HG03378 (cell line): ENCODE measurements around the gene FRAT2.

Source experiments
- ATAC-seq: cut with Tn5 transposase; IDR thresholded peaks from one replicate; pipeline ENCODE4 v1.9.1; 2021; ENCODE audit warnings: mild to moderate bottlenecking, moderate library complexity; ENCODE audit not compliant: unreplicated experiment

The FRAT2 gene, protein sequence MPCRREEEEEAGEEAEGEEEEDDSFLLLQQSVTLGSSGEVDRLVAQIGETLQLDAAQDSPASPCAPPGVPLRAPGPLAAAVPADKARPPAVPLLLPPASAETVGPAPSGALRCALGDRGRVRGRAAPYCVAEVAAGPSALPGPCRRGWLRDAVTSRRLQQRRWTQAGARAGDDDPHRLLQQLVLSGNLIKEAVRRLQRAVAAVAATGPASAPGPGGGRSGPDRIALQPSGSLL

DNA sequence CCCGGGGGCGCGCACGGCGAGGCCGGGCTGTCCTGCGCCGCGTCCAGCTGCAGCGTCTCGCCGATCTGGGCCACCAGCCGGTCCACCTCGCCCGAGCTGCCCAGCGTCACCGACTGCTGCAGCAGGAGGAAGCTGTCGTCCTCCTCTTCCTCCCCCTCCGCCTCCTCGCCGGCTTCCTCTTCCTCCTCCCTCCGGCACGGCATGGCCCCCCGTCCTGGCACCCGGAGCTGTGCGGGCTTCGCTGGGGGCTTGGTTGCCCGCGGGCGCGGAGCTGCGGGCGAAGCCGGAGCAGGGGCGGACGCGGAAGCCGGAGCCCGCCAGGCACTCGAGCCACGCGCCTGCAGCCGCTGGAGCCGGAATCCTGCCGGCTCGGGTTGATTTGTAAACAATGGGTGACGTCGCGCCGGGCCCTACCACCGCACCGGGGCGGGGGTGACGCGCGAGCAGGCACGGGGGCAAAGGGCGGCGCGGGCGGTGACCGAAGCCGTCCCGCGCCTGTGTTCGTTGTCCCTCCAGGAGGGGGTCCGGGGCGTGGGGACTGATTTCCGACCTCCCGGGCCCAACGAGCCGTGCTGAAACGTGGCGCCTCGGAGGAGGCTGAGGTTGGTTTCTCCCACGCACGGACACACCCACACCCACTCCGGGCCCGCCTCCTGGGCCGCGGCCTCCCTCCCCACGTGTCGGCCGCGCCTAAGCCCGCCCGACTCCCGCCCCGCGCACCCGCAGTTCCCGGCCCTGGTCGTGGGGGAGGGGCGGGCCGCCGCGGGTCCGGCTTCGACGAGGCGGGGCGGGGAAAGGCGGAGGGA lies at the start of gene FRAT2:
Gene FRAT2 (minus strand): TSS at position 360 of the 806 bp plus-strand sequence. CDS start 157 bp downstream, at position 203.
- peak; percentile 68 for ATAC-seq

DNA sequence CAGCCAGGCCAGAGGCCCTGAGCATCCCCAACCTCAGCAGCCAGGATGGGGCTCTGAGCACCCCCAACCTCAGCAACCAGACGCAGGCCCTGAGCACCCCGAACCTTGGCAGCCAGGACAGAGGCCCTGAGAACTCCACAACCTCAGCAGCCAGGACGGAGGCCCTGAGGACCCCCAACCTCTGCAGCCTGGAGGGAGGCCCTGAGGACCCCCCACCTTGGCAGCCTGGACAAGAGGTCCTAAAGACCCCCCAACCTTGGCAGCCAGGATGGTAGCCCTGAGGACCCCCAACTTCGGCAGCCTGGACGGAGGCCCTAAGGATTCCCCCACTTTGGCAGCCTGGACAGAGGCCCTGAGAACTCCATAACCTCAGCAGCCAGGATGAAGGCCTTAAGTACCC lies 49.6 kb upstream of the FRAT2 start:
- no peak for ATAC-seq

DNA sequence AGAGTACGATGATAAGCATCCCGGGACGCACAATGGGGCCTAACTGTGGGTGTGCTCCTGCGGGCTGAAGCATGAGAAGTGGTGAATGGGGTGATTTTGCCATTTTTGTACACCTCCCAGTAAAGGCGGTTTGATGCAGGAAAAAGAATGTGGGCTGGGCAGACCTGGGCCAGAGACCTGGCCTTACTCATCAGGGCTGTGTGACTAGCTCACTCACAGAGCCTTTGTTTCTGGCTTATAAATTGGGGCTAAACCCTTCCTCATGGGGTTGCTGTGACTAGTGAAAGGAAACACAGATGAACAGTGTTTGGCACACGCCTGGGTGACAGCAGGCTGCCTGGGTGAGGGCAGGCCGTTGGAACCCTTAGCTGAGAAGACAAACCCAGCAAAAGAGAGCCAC lies 48.6 kb upstream of the FRAT2 start:
- no peak for ATAC-seq

DNA sequence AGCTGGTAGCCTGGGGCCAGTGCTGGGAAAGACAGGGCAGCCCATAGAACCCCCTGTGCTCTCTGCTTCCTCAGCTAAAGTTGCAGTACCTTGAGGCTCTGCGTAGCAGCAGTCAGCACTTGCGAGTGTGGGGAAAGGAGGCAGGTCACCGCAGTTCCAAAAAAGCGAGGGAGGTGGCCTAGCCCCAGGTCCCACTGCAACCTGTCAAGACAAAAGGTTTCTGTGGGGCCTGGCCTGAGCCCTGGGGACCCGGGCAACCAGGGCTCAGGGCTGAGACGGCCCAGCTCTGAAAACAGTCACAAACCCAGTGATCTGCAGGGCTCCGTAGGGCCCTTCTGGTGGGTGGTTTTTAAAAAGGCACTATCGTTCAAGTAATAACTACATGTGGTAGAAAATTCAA lies 47.1 kb upstream of the FRAT2 start:
- ATAC-seq, result no peak

DNA sequence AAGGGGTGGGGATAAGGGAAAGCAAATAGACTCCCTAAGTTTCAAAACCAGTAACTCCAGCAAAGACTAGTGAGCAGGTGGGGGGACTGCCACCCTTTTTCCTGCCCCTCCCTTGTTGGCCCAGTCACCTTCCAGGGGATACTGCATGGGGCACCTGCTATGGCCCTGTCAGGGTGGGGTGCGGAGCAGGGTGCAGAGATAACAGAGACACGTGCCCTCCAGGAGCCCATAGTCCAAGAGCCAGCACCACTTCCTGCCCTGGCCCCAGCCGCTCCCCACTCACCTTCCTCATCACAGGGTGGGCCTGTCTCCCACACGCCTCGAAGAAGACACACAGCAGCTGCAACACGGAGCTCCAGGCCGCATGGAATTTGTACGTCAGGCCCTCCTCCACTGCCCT lies 46.0 kb upstream of the FRAT2 start:
- ATAC-seq, result no peak

DNA sequence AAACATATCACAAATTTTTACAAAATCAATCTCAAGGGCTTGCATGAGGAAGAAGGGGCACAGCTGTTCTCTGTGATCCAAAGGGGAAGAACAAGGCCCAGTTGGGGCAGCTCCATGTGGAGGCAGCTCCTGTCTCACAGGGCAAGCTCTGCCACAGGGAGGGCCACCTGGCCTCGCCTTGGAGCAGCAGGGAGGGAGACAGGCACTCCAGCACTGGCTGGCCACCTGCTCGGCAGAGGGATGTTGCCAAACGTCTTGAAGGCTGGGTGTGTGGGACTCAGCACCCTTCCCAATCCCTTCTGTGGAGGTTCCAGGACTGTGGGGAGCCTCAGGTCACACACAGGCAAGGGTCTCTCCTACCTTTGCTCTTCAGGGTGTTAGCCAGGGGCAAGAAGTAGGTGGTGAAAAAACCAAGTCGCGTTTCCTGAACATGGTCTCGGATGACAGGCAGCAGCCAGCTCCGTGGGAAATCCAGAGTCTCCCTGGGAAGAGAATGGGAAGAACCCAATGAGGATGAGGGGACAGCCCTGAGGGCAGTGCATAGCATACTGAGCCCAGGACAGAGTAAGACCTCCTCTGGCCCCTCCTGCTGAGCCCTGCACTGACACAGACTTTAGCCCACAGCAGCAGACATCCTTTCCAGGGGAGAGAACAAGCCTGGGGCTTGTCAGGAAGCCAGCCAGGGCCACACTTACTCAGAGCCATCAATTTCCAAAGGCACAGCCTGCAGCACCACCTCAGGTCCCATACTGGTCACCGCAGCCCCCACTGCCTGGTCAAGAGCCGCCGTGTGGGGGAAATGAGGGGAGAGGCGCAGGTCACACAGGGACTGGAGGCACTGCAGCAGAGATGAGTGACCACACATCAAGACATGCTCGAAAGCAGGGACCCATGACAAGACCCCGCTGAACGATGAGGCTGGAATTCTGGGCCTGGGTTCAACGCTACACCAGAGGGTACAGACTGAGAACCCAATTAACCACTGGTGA lies 44.7 kb upstream of the FRAT2 start:
- no peak for ATAC-seq

DNA sequence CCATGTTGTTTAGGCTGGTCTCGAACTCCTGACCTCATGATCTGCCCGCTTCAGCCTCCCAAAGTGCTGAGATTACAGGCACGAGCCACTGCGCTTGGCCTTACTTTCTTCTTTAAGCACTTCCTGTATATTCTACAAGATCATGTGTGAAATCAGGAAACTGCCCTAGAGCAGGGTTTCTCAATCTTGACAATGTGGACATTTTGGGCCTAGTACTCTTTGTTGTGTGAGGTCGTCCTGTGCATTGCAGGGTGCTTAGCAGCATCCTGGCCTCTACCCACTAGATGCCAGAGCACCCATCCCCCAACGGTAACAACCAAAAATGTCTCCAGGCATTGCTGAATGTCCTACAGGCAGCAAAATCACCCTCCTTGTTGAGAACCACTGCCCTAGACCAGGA lies 41.9 kb upstream of the FRAT2 start:
- no peak for ATAC-seq

DNA sequence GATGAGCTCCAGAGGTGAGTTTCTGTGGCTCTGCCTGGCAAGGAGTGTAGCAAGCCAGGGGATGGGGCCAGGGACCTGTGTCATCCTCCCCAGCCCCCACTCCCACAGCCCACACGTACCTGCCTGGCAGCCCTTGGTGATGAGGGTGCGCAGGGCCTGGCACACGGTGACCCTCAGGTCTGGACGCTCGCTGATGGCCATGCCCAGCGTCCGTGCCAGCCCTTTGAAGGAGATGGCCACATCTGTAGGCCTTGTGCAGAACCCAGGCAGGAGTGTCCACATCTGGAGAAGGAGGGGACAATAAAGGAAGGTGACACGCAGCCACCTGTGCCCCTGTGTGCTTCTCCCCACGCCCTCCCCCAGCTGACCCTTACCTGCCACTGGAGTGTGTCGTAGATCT lies 38.9 kb upstream of the FRAT2 start:
- ATAC-seq, result no peak

DNA sequence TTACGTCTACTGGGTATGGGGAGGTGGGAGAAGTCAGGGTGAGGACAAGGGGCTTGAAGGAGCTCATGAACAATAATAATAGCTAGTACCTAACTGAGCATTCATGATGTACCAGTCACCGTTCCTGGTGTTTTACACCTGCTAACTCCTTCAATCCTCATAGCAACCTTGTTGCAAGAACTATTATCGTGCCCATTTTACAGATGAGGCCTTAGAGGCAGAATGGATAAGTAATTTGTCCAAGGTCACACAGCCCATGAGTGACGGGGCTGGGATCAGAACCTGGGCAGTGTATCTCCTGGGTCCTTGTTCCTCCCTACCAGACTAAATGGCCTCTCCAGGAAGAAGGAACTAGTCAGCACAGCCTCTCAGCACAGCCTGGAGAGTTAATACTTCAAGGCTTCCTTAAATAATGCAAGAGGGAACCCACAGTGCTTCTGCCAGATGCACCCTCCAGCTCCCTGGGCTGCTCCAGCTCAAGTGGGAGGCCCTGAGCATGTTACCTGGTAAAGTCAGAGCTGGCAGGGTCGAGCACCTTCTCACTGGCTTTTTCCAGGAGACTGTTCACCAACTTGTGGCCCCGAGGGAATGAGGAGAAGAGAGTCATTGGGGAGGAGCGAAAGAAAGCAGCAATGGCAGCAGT lies 37.8 kb upstream of the FRAT2 start:
- ATAC-seq, result no peak

DNA sequence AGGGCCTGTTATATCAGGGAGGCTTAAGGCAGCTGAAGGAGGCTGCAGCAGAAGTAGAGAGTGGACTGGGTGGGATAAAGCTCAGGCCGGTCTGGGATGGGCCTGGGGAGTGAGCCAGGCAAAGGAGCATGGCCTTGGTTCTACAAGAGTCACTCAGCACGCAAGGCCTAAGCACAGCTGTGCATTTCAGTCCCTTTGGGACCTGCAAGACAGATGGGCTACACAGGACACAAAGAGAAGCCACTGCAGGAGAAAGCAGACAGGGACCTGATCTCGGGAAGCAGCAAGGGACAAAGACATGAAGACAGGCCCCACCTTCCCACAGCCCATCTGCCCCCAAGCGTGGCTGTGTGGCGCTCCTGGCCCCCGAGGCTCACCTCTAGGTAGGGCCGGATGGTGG lies 37.2 kb upstream of the FRAT2 start:
- no peak for ATAC-seq

DNA sequence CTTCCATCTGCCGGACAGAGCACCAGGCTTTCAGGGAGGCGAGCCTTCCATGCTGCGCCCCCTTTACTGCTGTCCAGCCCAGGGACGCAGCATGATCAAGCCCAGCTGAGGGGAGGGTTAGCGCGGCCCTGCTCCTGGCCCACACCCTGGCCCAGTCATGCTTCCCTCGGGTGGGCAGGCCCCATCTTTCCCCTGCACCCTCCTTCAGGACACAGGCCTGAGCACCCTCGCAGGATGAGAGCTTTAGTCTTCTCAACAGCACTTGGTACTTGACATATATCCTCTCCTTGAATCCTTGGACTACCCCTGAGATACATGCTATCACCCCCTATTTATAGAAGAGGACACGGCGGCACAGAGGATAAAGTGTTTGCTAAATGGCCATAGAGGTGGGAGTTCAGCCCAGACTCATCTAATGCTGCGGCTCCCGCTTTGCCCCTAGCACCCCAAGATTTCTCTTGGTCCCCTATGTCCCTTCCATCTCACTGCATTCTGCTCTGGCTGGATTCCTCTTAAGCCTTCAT lies 32.7 kb upstream of the FRAT2 start:
- no peak for ATAC-seq

DNA sequence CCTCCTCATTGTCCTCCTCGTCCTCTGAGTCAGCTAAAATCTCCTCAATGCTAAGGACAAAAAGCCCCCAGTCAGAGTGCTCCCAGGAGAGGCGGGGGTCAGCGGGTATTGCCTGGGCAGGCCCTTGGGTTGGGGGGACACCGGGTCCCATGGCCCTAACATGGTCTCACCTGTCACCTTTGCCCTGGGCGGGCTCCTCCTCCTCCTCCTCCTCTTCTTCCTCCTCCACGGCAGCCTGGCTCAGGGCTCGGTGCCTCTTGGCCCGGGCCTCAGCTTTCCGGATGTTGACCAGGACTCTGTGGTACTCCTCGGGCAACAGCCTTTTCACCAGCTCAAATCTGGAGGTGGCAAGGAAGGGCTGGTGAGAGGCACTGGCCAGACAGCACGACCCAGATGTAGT lies 32.0 kb upstream of the FRAT2 start:
- ATAC-seq, result no peak

DNA sequence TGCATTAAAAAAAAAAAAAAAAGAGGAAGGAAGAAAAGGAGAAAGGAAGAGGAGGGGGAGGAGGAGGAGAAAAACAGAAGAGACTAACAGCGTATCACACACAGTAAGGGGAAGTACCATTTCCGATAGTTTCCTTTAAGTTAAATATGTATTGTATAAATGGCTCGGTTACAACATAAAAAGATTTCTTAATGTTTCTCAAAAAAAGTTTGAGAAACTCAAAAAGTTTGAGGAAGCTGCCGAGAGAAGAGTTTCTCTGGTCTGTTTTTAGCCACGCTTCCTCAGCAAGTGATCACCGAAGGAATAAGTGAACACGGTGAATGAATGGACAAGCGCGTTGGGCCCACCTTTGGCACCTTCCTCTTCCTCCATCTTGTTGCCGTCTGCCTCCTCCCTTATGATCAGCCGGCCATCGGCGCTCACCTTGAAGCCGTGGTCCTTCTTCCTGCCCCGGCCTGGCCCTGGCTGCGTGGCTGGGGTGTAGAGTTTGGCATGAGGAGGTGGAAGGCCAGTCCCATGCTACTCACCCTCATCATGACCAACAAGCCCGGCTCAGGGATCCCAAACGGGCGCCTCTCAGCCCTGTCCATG lies 31.3 kb upstream of the FRAT2 start:
- no peak for ATAC-seq

DNA sequence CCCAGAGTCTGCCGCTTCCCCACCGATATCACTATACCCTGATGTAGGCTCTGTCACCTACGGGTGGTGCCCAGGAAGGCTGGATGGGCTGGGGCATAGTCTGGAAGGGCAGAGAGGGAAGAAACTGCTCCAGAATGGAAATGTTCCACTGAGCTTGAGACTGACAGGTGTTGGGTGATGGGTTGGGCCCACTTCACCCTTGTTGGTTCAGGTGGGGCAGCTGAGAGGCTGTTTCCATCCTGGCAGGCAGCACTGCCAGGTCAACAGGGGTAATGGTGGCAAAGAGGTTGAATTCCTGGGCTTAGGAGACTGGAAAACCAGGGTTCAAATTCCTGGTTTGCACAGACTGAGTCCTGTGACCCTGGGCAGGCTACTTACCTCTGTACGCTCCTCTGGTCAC lies 28.5 kb upstream of the FRAT2 start:
- no peak for ATAC-seq

DNA sequence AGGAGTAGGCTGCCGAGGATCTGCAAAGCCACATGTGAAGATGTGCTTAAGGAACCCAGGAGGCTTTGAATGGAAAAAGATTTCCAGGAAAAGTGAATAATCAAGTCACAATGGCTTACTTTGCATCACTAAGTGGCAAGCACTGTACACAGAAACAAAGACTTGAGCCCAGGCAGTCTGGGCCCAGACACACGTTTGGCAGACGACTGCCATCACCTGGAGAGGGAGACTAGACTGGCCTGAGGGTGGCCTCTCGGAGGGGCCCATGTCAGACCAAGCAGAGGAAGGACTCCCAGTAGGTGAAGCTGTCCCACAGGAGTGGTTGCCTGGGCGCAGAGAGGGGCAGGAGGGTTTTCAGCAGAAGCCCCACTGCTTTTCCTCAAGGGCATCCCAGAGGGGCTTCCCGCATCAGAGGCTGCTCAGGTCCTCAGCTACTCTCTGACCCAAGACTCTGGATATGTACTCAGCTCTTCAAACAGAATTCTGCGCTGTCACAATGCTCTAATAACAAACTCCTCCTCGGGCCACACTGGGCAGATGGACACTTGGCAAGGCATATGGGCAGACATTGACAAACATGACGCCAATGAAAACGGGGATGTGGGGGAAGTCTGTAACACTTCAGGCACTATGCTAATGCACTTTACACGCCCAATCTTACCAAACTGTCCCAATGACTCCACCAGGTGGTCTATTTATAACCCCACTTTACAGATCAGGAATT lies 27.9 kb upstream of the FRAT2 start:
- ATAC-seq, result no peak

DNA sequence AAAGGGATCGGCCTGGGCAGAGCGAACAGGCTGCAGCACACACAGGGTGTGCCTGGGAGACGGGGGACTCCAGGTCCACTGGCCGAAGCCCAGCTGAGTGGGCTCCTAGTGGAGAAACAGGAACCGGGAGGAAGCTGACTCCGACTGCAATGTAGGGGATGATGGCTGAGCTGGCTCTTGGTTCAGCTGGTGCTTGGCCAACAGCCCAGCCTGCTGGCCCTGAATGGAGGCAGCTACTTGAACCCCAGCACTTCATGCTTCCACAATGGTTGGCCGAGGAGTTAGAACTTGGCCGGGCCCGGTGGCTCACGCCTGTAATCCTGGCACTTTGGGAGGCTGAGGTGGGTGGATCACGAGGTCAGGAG lies 27.0 kb upstream of the FRAT2 start:
- ATAC-seq, result no peak

DNA sequence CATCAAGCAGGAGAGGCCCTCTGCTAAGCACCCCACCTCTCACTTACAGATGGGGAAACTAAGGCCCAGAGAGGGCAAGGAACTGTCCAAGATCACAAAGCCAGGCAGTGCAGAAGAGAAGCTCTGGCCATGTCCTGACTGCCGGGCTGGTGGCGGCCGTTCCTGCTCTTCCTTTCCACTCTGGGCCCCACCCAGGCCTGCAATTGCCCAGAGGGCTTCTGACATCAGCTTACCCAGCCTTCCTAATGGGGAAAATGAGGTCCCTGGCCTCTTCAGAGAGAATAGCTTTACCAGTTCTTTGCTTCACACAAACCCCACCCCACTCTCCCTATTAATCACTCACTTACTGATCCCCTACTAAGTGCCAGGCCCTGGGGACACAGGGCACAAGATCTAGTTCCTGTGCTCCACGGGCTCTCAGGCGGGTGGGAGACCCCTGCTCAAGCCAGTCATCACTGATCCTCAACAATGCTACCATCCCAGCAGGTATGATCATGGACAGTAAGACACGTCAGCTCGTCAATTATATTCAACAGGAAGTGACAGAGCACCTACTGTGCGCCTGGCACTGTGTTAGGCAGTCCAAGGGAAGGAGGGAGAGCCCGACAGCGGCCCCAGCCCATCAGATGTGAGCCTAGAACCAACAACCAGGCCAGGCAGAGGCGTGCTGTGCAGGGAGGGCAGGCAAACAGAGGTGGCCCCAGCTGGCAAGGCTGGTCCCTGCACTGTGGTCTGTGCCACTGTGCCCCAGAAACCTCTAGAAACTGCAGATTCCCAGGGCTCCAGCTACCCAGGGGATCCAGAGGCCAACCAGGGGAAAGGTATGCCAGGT lies 26.4 kb upstream of the FRAT2 start:
- no peak for ATAC-seq

DNA sequence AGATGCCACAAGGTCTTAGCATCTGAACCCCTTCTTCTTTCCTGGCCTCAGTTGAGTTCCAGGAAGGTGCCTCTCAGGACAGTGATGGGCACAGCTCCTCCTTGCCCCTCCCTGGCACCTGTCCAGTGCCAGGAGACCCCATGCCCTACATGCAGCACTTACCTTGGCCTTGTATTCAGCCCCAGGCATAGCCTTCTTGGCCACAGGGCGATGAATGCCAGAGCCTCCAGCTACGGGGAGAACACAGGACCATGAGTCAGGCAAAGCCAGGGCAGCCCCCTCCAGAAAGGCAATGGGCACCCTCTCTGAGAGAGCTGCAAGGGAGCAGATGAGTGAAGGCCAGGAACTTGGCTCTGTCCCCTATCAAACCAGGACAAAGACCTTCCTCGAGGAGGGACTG lies 24.3 kb upstream of the FRAT2 start:
- no peak for ATAC-seq

DNA sequence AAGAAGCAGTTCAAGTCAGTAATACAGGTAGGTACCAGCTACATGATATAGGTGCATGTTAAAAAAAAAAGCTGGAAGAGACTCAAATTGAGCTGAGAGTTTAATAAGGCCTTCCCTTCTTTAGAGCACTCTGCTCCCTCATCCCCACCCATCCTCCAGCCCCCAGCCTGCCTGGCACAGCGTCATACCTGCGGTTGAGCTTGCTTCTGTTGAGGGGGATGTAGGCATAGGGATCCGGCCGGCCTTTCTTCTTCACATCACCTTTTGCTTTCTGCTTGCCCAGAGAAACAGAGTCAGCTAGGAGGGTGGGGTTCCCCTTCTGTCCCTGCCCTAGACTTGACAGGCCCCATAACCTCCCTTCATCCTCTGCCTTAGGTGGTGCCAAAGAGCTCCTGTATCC lies 23.8 kb upstream of the FRAT2 start:
- ATAC-seq, result no peak
